HL-60 (cell line): ENCODE measurements around the gene HOXA11.
A peak's percentile ranks its signal among the peaks of the same experiment; 100 is the strongest.

Experiments used
- DNase-seq, 2 experiments: peaks; one replicate each; pipeline ENCODE4 v3.0.0-alpha.2; 2010 to 2020; ENCODE audit warnings: low read depth in 1 of 2, low spot score in 1 of 2
- H3K27ac ChIP-seq: fragments of 250-450 bp; sonication (Bioruptor Pico); replicated peaks from 2 replicates; pipeline ENCODE4 v1.5.1; 2020; ENCODE audit warnings: mild to moderate bottlenecking, moderate library complexity
- H3K27me3 ChIP-seq: fragments of 250-450 bp; sonication (Bioruptor Pico); 2 replicates; pipeline ENCODE4 v1.5.1; 2021; ENCODE audit warnings: mild to moderate bottlenecking, moderate library complexity; ENCODE audit not compliant: insufficient read depth, poor library complexity, severe bottlenecking
- H3K4me3 ChIP-seq: replicated peaks from 2 replicates; pipeline ENCODE4 v1.5.1; 2011; ENCODE audit warnings: mild to moderate bottlenecking, control low read depth, low read length; ENCODE audit not compliant: insufficient read depth
- CTCF ChIP-seq: IDR thresholded peaks from one replicate; pipeline ENCODE4 v1.5.1; 2011; ENCODE audit warnings: low read length, control low read depth, inconsistent platforms; ENCODE audit not compliant: insufficient read depth
- GABPA ChIP-seq: IDR thresholded peaks from 2 replicates; pipeline ENCODE4 v1.6.1; 2012; ENCODE audit warnings: low read depth
- POLR2AphosphoS5 ChIP-seq: IDR thresholded peaks from 2 replicates; pipeline ENCODE4 v1.6.1; 2012; ENCODE audit warnings: low read depth
- REST ChIP-seq: IDR thresholded peaks from 2 replicates; pipeline ENCODE4 v1.6.1; 2012; ENCODE audit warnings: low read depth; ENCODE audit not compliant: insufficient replicate concordance
- SPI1 ChIP-seq: IDR thresholded peaks from 2 replicates; pipeline ENCODE4 v1.6.1; 2012; ENCODE audit warnings: low read depth, mild to moderate bottlenecking, borderline replicate concordance

HOXA11 gene

GRCh38 chr7:27137640-27138315 lies 47.3 kb downstream of the HOXA11 start:
- DNase-seq = no peak
- TF ChIP-seq POLR2AphosphoS5 (no peak), REST (no peak), CTCF (no peak), GABPA (no peak), SPI1 (no peak)
- Histone ChIP-seq H3K27me3 (peaks cover 3% of the 10 kb centered on the region), H3K27ac (peak overlapping the region; percentile 33; the same call in 1 of the 2 replicates), H3K4me3 (no peak overlapping the region)

GRCh38 chr7:27134392-27134791 lies 50.6 kb downstream of the HOXA11 start:
- TF ChIP-seq POLR2AphosphoS5 (no peak), CTCF (no peak), SPI1 (no peak)
- H3K27me3 ChIP-seq = peaks cover 3% of the 10 kb centered on the region
- no peak overlapping the region for H3K4me3 ChIP-seq
- DNase-seq = peak in 1 of 2 experiments; percentile 55
- no peak overlapping the region for H3K27ac ChIP-seq

- no peak for TF ChIP-seq SPI1
- Histone ChIP-seq H3K27me3 (peaks cover 3% of the 10 kb centered on the region), H3K4me3 (no peak overlapping the region), H3K27ac (no peak overlapping the region)
- DNase-seq = no peak
These were observed 51.4 kb downstream of the HOXA11 start for GRCh38 chr7:27133409-27134231.

GRCh38 chr7:27132978-27133377 lies 52.1 kb downstream of the HOXA11 start:
- H3K4me3 ChIP-seq = no peak overlapping the region
- H3K27me3 ChIP-seq = peaks cover 3% of the 10 kb centered on the region
- DNase-seq = no peak
- TF ChIP-seq GABPA = no peak
- TF ChIP-seq CTCF = no peak
- no peak for TF ChIP-seq POLR2AphosphoS5
- TF ChIP-seq SPI1 = no peak
- TF ChIP-seq REST = no peak
- H3K27ac ChIP-seq = no peak overlapping the region
